Endothelial cell of umbilical vein (primary cell): Measurements from ENCODE around the gene DIS3L2. TPM values are rescaled to one million over a fixed set of nuclear protein-coding genes. Genes with fewer than 3 reads are reported as not detected.

Experiments used
- BruUV-seq: library from RNA; stranded (reverse); fragments of 400-500 nt; replicated peaks from 2 replicates; lab custom pipeline; 2021; lab: Mats Ljungman, UMichigan
- CTCF ChIA-PET: fragments of 300-600, 350-600 bp; sonication (Branson Sonifier 250); formaldehyde crosslinking; loops from one replicate; lab custom pipeline; 2021; ENCODE audit warnings: antibody characterized with exemption, inconsistent platforms; lab: Charles Lee
- POLR2A ChIA-PET: fragments of 300-600, 350-600 bp; sonication (Branson Sonifier 250); formaldehyde crosslinking; loops from one replicate; lab custom pipeline; 2021; ENCODE audit warnings: antibody characterized with exemption, inconsistent platforms; lab: Charles Lee
- DNase-seq: peaks from one replicate; pipeline ENCODE4 v3.0.0-alpha.2; 2011; ENCODE audit warnings: low read depth, low spot score
- FAIRE-seq: peaks from 2 replicates; lab custom pipeline; 2011; peaks lifted over from hg19 to GRCh38; lab: Jason Lieb, UNC
- H2AFZ ChIP-seq: 2 replicates; pipeline ENCODE4 v1.6.0; 2012; ENCODE audit warnings: low read depth, low read length, control low read depth, inconsistent platforms
- H3K27ac ChIP-seq: 2 replicates; pipeline ENCODE4 v1.5.1; 2011; ENCODE audit warnings: low read depth, mild to moderate bottlenecking, control low read depth, low read length, moderate library complexity; ENCODE audit not compliant: insufficient read depth
- H3K27me3 ChIP-seq, 2 experiments: 2 replicates each; pipeline versions ENCODE4 v1.6.0 to v1.6.1; 2011; ENCODE audit warnings: low read length in 2 of 2, mixed read lengths in 1 of 2; ENCODE audit not compliant: control insufficient read depth in 2 of 2, insufficient read depth in 2 of 2
- H3K36me3 ChIP-seq, 2 experiments: 2 replicates in 1 of 2; 3 replicates in 1 of 2; pipeline ENCODE4 v1.5.1; 2011; ENCODE audit warnings: low read length in 2 of 2, mild to moderate bottlenecking in 1 of 2, moderate library complexity in 1 of 2; ENCODE audit not compliant: control insufficient read depth in 2 of 2, insufficient read depth in 2 of 2; ENCODE audit errors: extremely low read depth in 1 of 2
- H3K4me1 ChIP-seq: 3 replicates; pipeline ENCODE4 v1.5.1; 2011; ENCODE audit warnings: mild to moderate bottlenecking, low read length; ENCODE audit not compliant: control insufficient read depth, insufficient read depth; ENCODE audit errors: extremely low read depth
- H3K4me2 ChIP-seq: 2 replicates; pipeline ENCODE4 v1.6.1; 2011; ENCODE audit warnings: low read length, control low read depth, mixed read lengths; ENCODE audit not compliant: insufficient read depth
- H3K4me3 ChIP-seq, 3 experiments: fragments of 200-600 bp in 1 of 3; sonication (generic), shearing (Covaris generic) in 1 of 3; replicated peaks in 1 of 3; 2 replicates each; pipeline ENCODE4 v1.5.1; 2011 to 2016; ENCODE audit warnings: control low read depth in 3 of 3, low read length in 3 of 3, mild to moderate bottlenecking in 2 of 3, inconsistent platforms in 1 of 3, low read depth in 1 of 3, moderate library complexity in 1 of 3; ENCODE audit not compliant: insufficient read depth in 1 of 3
- H3K79me2 ChIP-seq: 2 replicates; pipeline ENCODE4 v1.6.0; 2012; ENCODE audit warnings: low read length, inconsistent platforms; ENCODE audit not compliant: control insufficient read depth, insufficient read depth
- H3K9ac ChIP-seq: replicated peaks from 2 replicates; pipeline ENCODE3; 2011; ENCODE audit warnings: low read length, control low read depth; ENCODE audit not compliant: insufficient read depth; ENCODE audit errors: extremely low read depth
- H3K9me1 ChIP-seq: replicated peaks from 3 replicates; pipeline ENCODE4 v1.6.0; 2011; ENCODE audit warnings: mild to moderate bottlenecking, low read length; ENCODE audit not compliant: control insufficient read depth, insufficient read depth; ENCODE audit errors: extremely low read depth
- H3K9me3 ChIP-seq: replicated peaks from 2 replicates; pipeline ENCODE4 v1.5.1; 2012; ENCODE audit warnings: low read length, inconsistent platforms; ENCODE audit not compliant: control insufficient read depth, insufficient read depth
- H4K20me1 ChIP-seq: replicated peaks from 2 replicates; pipeline ENCODE3; 2011; ENCODE audit warnings: mild to moderate bottlenecking, low read length; ENCODE audit not compliant: control insufficient read depth, insufficient read depth; ENCODE audit errors: extremely low read depth
- FOS ChIP-seq: IDR thresholded peaks from 2 replicates; pipeline ENCODE4 v1.6.1; 2011; ENCODE audit warnings: mild to moderate bottlenecking, low read length, moderate library complexity, borderline replicate concordance; ENCODE audit not compliant: insufficient read depth
- GATA2 ChIP-seq: IDR thresholded peaks from 2 replicates; pipeline ENCODE4 v1.7.0; 2011; ENCODE audit warnings: low read depth, mild to moderate bottlenecking, moderate library complexity, mixed read lengths, low read length; ENCODE audit not compliant: insufficient read length, insufficient read depth
- JUN ChIP-seq: IDR thresholded peaks from 2 replicates; pipeline ENCODE4 v1.6.1; 2011; ENCODE audit warnings: borderline replicate concordance, low read depth; ENCODE audit not compliant: insufficient read length, insufficient read depth
- MYC ChIP-seq: IDR thresholded peaks from one replicate; pipeline ENCODE4 v1.6.1; 2011; ENCODE audit warnings: mild to moderate bottlenecking, low read depth, low read length
- POLR2A ChIP-seq: IDR thresholded peaks from 2 replicates; pipeline ENCODE4 v1.6.1; 2012; ENCODE audit warnings: low read depth, mild to moderate bottlenecking, control low read depth, low read length
- POLR2AphosphoS5 ChIP-seq: IDR thresholded peaks from 2 replicates; pipeline ENCODE4 v1.6.1; 2012; ENCODE audit warnings: low read depth, mild to moderate bottlenecking, control low read depth, low read length, moderate library complexity; ENCODE audit not compliant: insufficient read depth
- dilution Hi-C: fragments of 300-500 bp; cut with MboI; formaldehyde crosslinking; loops from one replicate; pipeline ENCODE4 v1.15.0; 2019; ENCODE audit warnings: low sequenced_read_pairs; ENCODE audit not compliant: extremely low pct_ligation_motif_present
- intact Hi-C: fragments of 100-400 bp; cut with micrococcal nuclease; formaldehyde crosslinking; loops from one replicate; pipeline ENCODE4 v1.10.0; 2022
- polyA plus RNA-seq, 4 experiments: library from polyadenylated mRNA; depleted of rRNA in 3 of 4; stranded (reverse) in 3 of 4; unstranded in 1 of 4; fragments of >200 nt; gene quantifications; 2 replicates each; pipeline versions ENCODE4 v1.2.1 to v1.2.3, GENCODE V29; 2011 to 2012; ENCODE audit warnings: missing spikeins in 1 of 4
- total RNA-seq: library from RNA; stranded (reverse); gene quantifications from 2 replicates; pipeline ENCODE4 v1.2.3, GENCODE V29; 2021
- TF ChIP-seq, protein P1 (sequence below), 2 donors: IDR thresholded peaks; 1 replicate in 1 of 2; 2 replicates in 1 of 2; pipeline ENCODE4 v1.5.1; 2011; ENCODE audit warnings: low read length in 2 of 2, mild to moderate bottlenecking in 2 of 2, moderate library complexity in 2 of 2, control low read depth in 1 of 2, inconsistent platforms in 1 of 2, low read depth in 1 of 2; ENCODE audit not compliant: insufficient read depth in 1 of 2; ENCODE audit errors: extremely low read depth in 1 of 2
- TF ChIP-seq, protein P2 (sequence below): IDR thresholded peaks from 2 replicates; pipeline ENCODE4 v1.6.1; 2011; ENCODE audit not compliant: insufficient read depth, insufficient read length

Gene DIS3L2
- total and polyA plus RNA-seq, 2 donors (not counting 3 experiments of a cell fraction or from before 2014, with no cell fraction given) = 14.6 to 31.2 TPM

DNA sequence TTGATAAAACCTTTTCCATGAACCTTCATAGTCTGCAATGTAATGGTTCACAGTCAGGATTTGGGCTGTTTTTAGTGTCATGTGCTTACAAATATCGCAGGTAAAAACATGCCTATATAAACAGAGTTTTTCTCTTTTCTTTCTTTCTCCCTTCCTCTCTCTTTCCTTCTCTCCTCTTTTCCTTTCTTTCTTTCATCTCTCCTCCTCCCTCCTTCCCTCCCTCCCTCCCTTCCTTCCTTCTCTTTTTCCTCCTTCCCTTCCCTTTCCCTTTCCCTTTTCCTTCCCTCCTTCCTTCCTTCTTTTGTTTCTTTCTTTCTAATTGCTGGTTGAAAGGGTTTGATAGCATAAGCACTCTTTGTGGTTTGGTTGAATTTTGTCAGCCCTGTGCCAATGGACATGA is 25.7 kb upstream of the DIS3L2 start:
- Histone ChIP-seq H3K4me3 (no peak overlapping the region), H3K4me1 (no peaks in the 10 kb centered on the region), H3K27me3 (peaks cover 2 to 8% of the 10 kb centered on the region in 2 experiments), H3K9me1 (no peaks in the 10 kb centered on the region), H3K27ac (no peak overlapping the region), H4K20me1 (no peaks in the 10 kb centered on the region), H2AFZ (no peak overlapping the region), H3K79me2 (no peaks in the 10 kb centered on the region), H3K9me3 (no peaks in the 10 kb centered on the region), H3K4me2 (no peak overlapping the region), H3K9ac (no peak overlapping the region), H3K36me3 (no peaks in the 10 kb centered on the region)
- no TSS peak for BruUV-seq
- intact Hi-C loops (no loop called here), dilution Hi-C loops (no loop called here)
- FAIRE-seq = no peak
- ChIA-PET POLR2A (no interaction called here), CTCF (interaction anchor here (1.0 to 3.7 kb wide), 6 partner anchors 9 to 206 kb away, joined by 3 to 20 read pairs (median 4); partner anchors contain the start of gene NPPC)
- TF ChIP-seq GATA2 = no peak
- TF ChIP-seq MYC = no peak
- TF ChIP-seq, protein P1, sequence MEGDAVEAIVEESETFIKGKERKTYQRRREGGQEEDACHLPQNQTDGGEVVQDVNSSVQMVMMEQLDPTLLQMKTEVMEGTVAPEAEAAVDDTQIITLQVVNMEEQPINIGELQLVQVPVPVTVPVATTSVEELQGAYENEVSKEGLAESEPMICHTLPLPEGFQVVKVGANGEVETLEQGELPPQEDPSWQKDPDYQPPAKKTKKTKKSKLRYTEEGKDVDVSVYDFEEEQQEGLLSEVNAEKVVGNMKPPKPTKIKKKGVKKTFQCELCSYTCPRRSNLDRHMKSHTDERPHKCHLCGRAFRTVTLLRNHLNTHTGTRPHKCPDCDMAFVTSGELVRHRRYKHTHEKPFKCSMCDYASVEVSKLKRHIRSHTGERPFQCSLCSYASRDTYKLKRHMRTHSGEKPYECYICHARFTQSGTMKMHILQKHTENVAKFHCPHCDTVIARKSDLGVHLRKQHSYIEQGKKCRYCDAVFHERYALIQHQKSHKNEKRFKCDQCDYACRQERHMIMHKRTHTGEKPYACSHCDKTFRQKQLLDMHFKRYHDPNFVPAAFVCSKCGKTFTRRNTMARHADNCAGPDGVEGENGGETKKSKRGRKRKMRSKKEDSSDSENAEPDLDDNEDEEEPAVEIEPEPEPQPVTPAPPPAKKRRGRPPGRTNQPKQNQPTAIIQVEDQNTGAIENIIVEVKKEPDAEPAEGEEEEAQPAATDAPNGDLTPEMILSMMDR (IDR thresholded peaks at IDR 0.05; ENCODE audit: extremely low read depth in 1 of 2, insufficient read depth in 1 of 2, low read depth in 1 of 2, low read length in 2 of 2) = no peak
- no peak for TF ChIP-seq FOS
- no peak for TF ChIP-seq POLR2AphosphoS5
- TF ChIP-seq, protein P2, sequence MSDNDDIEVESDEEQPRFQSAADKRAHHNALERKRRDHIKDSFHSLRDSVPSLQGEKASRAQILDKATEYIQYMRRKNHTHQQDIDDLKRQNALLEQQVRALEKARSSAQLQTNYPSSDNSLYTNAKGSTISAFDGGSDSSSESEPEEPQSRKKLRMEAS = no peak
- no peak for TF ChIP-seq JUN
- no peak for TF ChIP-seq POLR2A
- no peak for DNase-seq
